Dedifferentiated amniotic fluid mesenchymal stem cell (primary cell): ENCODE data around the gene SPDYC.
"Not testable (repeated sequence)": the region's sequence is repeated elsewhere in the genome, so short reads cannot be mapped to it uniquely, and the experiment has no call there.

Experiments
- DNase-seq: peaks from one replicate; pipeline ENCODE4 v3.0.0-alpha.2; 2016; ENCODE audit errors: extremely low spot score

SPDYC gene

GRCh38 chr11:65134240-65134951 lies 35.6 kb upstream of the SPDYC start, which contains the start of gene SYVN1:
TSS of gene SYVN1 (minus strand) at chr11:65134519. CDS start at chr11:65133601, 918 bp downstream.
- peak; percentile 77 for DNase-seq

DNA sequence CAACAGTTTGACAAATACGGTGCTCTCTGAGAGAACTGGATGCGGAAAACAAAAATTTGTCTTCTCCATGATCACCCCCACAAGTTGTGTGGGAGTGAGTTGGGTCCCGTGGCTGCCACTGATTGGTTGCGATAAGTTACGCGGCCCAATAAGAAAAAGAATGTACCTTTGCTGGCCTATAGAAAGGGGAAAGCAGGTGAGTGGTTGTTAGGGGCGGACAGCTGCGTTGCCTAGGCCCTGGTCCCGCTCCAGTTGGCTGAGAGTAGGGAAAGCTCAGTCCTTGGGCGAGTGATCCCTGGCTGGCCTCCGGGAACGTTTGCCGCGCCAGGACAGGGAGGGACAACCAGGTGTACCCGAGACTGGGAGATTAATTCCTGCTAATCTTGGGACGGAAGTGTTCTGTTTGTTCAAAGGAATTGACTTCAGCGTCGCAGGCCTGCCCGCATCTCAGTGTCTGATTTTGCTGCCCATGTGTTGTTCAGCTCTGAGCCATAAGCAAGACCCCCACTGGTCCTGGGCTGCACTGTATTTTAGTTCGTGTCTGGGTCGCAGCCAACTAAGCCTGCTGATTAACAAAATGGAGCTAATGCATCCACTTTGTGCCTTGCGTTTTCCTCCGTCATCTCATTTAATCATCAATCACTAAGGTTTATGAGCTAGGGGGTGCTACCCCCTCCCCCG lies 34.9 kb upstream of the SPDYC start:
- DNase-seq, result peak; percentile 85

DNA sequence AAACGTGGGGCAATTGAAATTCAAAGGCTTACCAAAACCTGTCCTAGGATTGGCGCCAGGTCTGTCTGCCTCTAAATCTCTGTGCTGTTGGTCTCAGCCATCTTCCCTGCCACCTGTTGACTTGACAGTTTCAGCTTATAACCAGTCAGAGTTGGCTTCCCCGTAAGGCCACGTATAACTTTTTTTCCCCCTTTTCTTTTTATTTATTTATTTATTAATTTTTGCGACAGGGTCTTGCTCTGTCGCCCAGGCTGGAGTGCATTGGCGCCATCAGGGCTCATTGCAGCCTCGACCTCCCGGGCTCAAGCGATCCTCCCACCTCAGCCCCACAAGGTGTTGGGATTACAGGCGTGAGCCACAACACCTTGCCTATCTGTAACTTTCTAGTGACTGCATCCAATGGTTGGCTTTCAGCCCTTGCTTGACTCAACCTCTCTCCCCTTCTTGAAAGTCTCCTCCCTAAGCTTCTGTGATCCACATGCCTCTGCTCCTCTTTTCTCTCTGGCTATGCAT lies 34.3 kb upstream of the SPDYC start:
- DNase-seq, result no peak

- DNase-seq, result no peak
These were observed 33.4 kb upstream of the SPDYC start for GRCh38 chr11:65136515-65137096.

DNA sequence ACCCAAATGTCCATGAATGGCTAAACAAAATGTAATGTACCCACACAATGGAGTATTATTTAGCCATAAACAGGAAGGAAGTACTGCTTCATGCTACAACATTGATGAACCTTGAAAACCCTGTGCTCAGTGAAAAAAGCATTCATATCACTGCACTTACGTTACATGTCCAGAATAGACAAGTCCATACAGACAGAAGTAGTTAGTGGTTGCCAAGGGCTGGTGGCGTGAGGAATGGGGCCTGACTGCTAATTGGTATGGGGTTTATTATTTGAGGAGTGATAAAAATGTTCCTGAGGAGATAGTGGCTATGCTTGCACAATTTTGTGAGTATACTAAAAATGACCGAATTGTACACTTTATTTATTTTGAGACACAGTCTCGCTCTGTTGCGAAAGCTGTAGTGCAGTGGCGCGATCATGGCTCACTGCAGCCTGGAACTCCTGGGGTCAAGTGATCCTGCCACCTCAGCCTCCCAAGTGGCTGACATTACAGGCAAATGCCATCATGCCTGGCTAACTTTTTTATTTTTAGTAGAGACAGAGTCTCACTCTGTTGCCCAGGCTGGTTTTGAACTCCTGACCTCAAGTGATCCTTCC lies 28.0 kb upstream of the SPDYC start:
- DNase-seq, result no peak

DNA sequence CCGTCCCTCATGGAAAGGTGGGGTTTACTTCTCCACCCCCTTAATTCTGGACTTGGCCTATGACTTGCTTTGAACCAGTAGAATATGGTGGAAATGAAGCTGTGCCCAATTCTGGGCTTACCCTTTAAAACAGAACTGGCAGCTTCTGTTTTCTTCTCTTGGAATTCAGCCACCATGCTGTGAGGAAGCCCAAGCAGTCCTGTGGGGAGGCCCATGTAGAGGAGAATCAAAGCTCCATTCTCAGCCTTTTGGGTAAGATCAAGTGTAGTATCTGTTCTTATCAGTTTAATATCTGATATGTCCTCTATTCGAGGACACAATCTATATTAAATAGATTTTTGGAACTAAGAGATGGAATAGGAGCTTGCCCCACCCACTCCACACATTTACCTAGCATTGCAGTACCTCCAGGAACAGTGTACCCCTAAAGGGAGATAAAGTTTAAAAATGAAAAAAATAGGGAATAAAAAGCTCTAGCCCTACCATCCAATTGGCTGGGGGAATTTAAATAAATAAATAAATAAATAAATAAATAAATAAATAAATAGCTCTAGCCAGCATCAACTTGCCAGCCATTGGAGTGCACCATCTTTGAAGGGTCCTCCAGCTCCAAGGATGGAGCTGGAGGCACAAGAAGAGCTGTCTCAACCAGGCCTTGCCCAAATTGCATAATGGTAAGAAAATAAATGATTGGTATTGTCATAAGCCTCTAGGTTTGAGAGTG lies 22.5 kb upstream of the SPDYC start:
- no peak for DNase-seq

- no peak for DNase-seq
These were observed 21.4 kb upstream of the SPDYC start for GRCh38 chr11:65148657-65149056.

DNA sequence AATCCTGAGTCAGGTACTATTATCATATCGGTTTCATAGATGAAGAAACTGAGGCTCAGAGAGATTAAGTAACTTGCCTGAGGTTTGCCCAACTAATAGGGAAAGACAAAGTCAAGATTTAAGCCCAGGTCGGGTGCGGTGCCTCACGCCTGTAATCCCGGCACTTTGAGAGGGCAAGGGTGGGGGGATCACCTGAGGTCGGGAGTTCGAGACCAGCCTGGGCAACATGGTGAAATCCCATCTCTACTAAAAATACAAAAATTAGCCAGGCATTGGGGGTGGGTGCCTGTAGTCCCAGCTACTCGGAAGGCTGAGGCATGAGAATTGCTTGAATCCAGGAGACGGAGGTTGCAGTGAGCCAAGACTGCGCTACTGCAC lies 19.9 kb upstream of the SPDYC start:
- DNase-seq, result not testable (repeated sequence)

- peak; percentile 70 for DNase-seq
These were observed 19.3 kb upstream of the SPDYC start for GRCh38 chr11:65150509-65151299.

GRCh38 chr11:65151331-65151899 lies 18.6 kb upstream of the SPDYC start:
- no peak for DNase-seq

DNA sequence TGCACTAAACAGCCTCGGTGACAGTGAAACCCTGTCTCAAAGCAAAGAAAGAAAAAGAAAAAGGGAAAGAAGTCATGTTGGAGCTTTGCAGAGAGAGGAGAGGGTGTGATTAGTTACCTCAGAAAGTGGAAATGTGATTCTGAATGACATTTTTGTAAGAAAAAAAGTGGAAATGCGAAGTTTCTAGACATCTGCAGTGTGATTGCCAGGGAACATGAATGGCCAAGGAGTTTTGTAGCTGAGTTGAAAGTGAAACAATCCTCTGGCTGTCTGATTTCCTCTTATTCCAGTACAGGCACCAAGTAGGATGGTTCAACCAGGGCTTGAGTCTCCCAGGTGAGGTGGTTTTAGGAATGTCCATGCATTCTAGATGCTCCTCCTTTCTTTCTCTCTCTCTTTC lies 17.9 kb upstream of the SPDYC start:
- no peak for DNase-seq

GRCh38 chr11:65156256-65156655 lies 13.8 kb upstream of the SPDYC start:
- no peak for DNase-seq

- no peak for DNase-seq
These were observed 13.1 kb upstream of the SPDYC start for GRCh38 chr11:65156926-65157325.

DNA sequence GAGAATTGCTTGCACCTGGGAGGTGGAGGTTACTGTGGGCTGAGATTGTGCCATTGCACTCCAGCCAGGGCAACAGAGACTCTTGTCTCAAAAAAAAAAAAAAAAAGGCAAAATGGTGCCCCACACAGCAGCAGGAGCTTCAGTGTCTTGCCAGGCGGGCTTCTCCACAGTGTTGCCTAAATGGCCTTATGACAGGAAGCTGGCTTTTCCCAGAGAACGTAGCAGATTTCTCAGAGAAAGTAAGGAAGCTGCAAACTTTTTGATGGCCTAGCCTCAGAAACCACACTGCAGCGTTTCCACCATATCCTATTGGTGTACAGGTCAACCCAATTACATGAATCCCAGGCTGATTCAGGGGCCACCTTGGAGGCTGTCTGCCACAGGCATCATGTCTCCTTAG lies 12.7 kb upstream of the SPDYC start:
- DNase-seq, result no peak

GRCh38 chr11:65159012-65159411 lies 11.0 kb upstream of the SPDYC start:
- DNase-seq, result no peak

DNA sequence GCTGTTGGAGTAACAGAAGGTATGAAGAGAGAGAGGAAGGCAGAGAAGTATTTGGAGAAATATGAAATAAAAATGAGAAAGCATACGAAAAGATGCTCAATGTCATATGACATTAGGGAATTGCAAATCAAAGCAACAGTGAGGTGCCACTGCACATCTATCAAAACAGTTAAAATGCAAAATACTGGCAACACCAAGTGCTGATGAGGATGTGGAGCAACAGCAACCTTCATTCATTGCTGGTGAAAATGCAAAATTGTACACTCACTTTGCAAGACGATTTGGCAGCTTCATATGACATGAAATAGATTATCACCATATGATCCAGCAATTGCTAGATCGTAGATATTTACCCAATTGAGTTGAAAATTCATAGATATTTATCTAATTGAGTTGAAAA lies 9.4 kb upstream of the SPDYC start:
- DNase-seq, result no peak

DNA sequence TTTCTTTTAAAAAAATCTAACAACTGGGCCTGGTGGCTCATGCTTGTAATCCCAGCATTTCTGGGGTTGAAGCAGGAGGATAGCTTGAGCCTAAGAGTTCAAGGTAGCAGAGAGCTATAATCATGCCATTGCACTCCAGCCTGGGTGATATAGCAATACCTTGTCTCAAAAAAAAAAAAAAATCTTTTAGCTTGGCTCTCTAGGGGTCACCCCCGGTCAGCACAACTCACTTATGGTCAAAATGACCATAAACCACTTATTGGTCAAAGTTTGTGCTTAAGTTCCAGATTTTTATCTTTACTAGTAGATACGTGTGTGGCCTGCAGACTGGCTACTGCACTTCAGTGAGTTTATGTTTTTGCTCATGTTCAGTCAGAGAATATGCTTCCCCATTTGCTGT lies 6.3 kb upstream of the SPDYC start:
- DNase-seq, result no peak

DNA sequence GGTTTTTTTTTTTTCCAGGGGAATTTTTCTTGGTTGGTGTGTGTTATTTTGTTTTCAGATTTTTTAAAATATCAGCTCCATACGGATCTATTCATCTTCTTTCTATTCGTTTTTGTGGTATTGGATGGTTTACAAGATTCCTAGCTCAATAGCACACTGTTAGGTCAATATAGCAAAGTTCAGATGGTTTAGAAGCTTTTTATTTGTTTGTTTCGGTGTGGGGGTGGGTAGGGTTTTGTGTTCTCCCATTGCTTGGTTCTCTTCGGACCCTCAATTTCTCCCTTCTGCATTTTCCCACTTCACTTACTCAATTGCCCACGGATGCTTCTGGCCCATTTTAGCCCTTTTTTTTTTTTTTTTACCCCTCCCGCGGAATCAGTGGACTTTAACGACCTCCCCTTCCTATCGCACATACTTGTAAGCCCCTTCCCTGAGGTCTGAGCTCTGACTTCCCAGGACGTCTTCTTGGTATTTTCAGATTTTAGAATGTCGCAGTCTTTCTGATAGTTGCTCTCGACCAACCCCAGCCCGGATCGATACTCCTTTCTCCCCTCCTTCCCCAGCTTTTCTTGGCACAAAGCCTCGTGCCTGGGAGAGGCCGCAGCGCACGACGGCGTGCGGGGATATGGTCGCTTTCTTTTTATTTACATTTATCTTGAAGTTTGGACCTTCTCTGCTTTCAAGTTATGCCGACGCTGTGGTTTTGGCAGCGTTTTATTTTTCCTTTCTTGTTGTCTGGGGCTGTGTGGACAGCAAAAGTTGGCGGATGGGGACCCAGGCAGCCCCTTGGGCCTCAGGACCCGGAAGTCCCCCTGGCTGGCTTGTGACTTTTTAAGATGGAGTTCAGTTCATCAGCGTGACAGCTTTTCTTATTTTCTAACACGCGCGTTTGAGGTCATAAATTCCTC lies 4.4 kb upstream of the SPDYC start:
- no peak for DNase-seq

- no peak for DNase-seq
These were observed 3.1 kb upstream of the SPDYC start for GRCh38 chr11:65166893-65167292.

DNA sequence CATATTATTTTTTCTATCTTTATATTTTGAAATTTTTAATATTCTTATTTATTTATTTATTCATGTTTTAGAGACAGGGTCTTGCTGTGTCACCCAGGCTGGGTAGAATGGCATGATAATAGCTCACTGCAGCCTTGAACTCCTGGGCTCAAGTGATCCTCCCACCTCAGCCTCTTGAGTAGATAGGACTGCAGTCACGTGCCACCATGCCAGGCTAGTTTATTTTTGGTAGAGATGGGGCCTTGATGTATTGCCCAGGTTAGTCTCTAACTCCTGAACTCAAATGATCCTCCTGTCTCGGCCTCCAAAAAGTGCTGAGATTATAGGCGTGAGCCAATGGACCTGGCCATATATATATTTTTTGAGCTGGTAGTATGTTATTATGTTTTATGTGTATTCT lies 2.4 kb upstream of the SPDYC start:
- no peak for DNase-seq
